Hepatocyte (in vitro differentiated cells): ENCODE results near the gene USP43. TPM values are rescaled to one million over a fixed set of nuclear protein-coding genes. Genes with fewer than 3 reads are reported as not detected.

Experiments
- DNase-seq: peaks from one replicate; pipeline ENCODE4 v3.0.0-alpha.2; 2016; ENCODE audit warnings: low spot score
- H2AFZ ChIP-seq: fragments of 200-600 bp; sonication (generic); 2 replicates; pipeline ENCODE4 v1.6.0; 2016; ENCODE audit warnings: antibody characterized with exemption, mild to moderate bottlenecking
- H3K27ac ChIP-seq: fragments of 200-600 bp; sonication (generic); 2 replicates; pipeline ENCODE4 v1.5.1; 2016; ENCODE audit warnings: mild to moderate bottlenecking
- H3K27me3 ChIP-seq: fragments of 200-600 bp; sonication (generic); 2 replicates; pipeline ENCODE4 v1.6.1; 2016
- H3K36me3 ChIP-seq: fragments of 200-600 bp; sonication (generic); replicated peaks from 2 replicates; pipeline ENCODE4 v1.5.1; 2016; ENCODE audit warnings: low read depth; ENCODE audit not compliant: insufficient read depth
- H3K4me1 ChIP-seq: fragments of 200-600 bp; sonication (generic); 2 replicates; pipeline ENCODE4 v1.5.1; 2016; ENCODE audit warnings: mild to moderate bottlenecking, moderate library complexity; ENCODE audit not compliant: insufficient read depth
- H3K4me2 ChIP-seq: fragments of 200-600 bp; sonication (generic); 2 replicates; pipeline ENCODE4 v1.6.0; 2016
- H3K4me3 ChIP-seq: fragments of 200-600 bp; sonication (generic); 2 replicates; pipeline ENCODE4 v1.5.1; 2016; ENCODE audit warnings: mild to moderate bottlenecking
- H3K79me2 ChIP-seq: fragments of 200-600 bp; sonication (generic); 2 replicates; pipeline ENCODE4 v1.6.0; 2017; ENCODE audit warnings: mild to moderate bottlenecking
- H3K9me2 ChIP-seq: fragments of 200-600 bp; sonication (generic); replicated peaks from 2 replicates; pipeline ENCODE4 v1.6.0; 2017; ENCODE audit warnings: mild to moderate bottlenecking; ENCODE audit not compliant: insufficient read depth
- H3K9me3 ChIP-seq: fragments of 200-600 bp; sonication (generic); 2 replicates; pipeline ENCODE4 v1.5.1; 2016; ENCODE audit warnings: low read depth, mild to moderate bottlenecking
- H4K20me1 ChIP-seq: fragments of 200-600 bp; sonication (generic); 2 replicates; pipeline ENCODE4 v1.6.0; 2016; ENCODE audit warnings: mild to moderate bottlenecking; ENCODE audit not compliant: insufficient read depth, poor library complexity, severe bottlenecking
- EZH2 ChIP-seq: fragments of 200-600 bp; sonication (generic); IDR thresholded peaks from 2 replicates; pipeline ENCODE4 v1.6.1; 2016; ENCODE audit warnings: antibody characterized with exemption, mild to moderate bottlenecking, borderline replicate concordance
- EZH2phosphoT487 ChIP-seq: fragments of 200-600 bp; sonication (generic); IDR thresholded peaks from one replicate; pipeline ENCODE4 v1.6.1; 2018; ENCODE audit warnings: antibody characterized with exemption, mild to moderate bottlenecking, low read depth, moderate library complexity; ENCODE audit not compliant: unreplicated experiment, severe bottlenecking
- WGBS: methylation state at CpG from one replicate; pipeline ENCODE4 v1.1.6; 2016; ENCODE audit warnings: low lambda C conversion rate; ENCODE audit errors: missing lambda C conversion rate; 5-methylcytosine and 5-hydroxymethylcytosine counted together
- polyA plus RNA-seq: library from polyadenylated mRNA; unstranded; fragments of >200 nt; fragmentation: Nextera tagmentation; extraction: Ambion mirVana; gene quantifications from 2 replicates; pipeline ENCODE4 v1.2.1, GENCODE V29; 2016
- total RNA-seq: library from RNA; depleted of rRNA; stranded (reverse); fragments of >200 nt; gene quantifications from 2 replicates; pipeline ENCODE4 v1.2.3, GENCODE V29; 2014
- TF ChIP-seq, protein P1 (sequence below): fragments of 200-600 bp; sonication (generic); IDR thresholded peaks from 2 replicates; pipeline ENCODE4 v1.5.1; 2016; ENCODE audit warnings: antibody characterized with exemption, mild to moderate bottlenecking; ENCODE audit not compliant: poor library complexity

USP43 gene
- total and polyA plus RNA-seq, 2 experiments from 2014 or later = 3.6 to 5.2 TPM

DNA sequence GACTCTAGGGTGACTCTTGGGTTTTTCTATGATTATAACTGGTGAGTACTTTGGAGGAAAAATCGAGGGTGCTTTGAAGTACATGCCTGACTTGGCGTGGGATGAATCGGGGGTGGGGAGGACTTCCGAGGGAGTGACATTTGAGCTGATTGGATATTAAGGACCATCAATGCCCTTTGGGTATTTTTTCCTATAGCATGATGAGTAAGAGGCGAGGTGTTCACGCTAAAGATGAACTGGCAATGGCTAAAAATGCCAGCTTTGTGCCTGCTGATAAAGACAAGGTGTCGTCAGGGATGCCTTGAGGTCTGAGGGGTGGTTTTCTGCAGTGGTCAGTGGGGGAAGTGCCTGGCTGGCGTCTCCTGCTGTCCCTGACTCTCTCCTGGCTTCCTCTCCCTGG, 25.3 kb downstream of the USP43 start:
- peaks cover 3% of the 10 kb centered on the region for H3K4me1 ChIP-seq
- H3K9me3 ChIP-seq = no peaks in the 10 kb centered on the region
- H3K4me3 ChIP-seq = no peak overlapping the region
- H3K9me2 ChIP-seq = no peaks in the 10 kb centered on the region
- no peaks in the 10 kb centered on the region for H4K20me1 ChIP-seq
- no peak for DNase-seq
- TF ChIP-seq, protein P1, sequence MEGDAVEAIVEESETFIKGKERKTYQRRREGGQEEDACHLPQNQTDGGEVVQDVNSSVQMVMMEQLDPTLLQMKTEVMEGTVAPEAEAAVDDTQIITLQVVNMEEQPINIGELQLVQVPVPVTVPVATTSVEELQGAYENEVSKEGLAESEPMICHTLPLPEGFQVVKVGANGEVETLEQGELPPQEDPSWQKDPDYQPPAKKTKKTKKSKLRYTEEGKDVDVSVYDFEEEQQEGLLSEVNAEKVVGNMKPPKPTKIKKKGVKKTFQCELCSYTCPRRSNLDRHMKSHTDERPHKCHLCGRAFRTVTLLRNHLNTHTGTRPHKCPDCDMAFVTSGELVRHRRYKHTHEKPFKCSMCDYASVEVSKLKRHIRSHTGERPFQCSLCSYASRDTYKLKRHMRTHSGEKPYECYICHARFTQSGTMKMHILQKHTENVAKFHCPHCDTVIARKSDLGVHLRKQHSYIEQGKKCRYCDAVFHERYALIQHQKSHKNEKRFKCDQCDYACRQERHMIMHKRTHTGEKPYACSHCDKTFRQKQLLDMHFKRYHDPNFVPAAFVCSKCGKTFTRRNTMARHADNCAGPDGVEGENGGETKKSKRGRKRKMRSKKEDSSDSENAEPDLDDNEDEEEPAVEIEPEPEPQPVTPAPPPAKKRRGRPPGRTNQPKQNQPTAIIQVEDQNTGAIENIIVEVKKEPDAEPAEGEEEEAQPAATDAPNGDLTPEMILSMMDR = no peak
- TF ChIP-seq EZH2phosphoT487 (no peak), EZH2 (no peak)
- no peaks in the 10 kb centered on the region for H3K36me3 ChIP-seq
- H3K27ac ChIP-seq = no peak overlapping the region
- no peaks in the 10 kb centered on the region for H3K27me3 ChIP-seq
- H3K4me2 ChIP-seq = no peak overlapping the region
- no peaks in the 10 kb centered on the region for H3K79me2 ChIP-seq
- 75% methylated on average over 8 of the region's 8 CpGs for whole genome bisulfite sequencing
- H2AFZ ChIP-seq = no peak overlapping the region

DNA sequence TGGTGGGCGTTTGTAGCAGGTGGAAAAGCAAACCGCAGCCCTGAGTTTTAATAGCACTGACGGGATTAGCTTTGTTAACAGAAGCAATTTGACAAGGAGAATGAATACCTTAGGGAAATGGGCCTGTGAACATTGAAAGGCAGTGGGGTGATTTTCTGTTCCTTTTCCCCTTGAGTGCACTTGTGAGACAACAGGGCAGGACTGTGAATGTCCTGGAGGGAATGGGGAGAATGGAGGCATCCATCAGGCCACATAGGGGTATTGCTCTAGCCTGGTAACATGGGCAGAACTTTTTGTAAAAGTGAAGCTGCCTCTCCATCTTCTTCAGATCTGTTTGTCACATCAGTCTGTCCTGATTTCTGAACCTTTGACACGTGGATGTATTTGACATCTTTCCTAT, 26.2 kb downstream of the USP43 start:
- WGBS = 58% methylated on average over 4 of the region's 4 CpGs
- Histone ChIP-seq H3K27me3 (no peaks in the 10 kb centered on the region), H3K9me3 (no peaks in the 10 kb centered on the region), H4K20me1 (no peaks in the 10 kb centered on the region), H3K79me2 (no peaks in the 10 kb centered on the region), H3K9me2 (no peaks in the 10 kb centered on the region), H3K36me3 (no peaks in the 10 kb centered on the region), H2AFZ (no peak overlapping the region), H3K4me3 (no peak overlapping the region), H3K4me2 (no peak overlapping the region), H3K27ac (no peak overlapping the region), H3K4me1 (peaks cover 3% of the 10 kb centered on the region)
- no peak for DNase-seq
- TF ChIP-seq EZH2phosphoT487 = no peak
- TF ChIP-seq EZH2 = no peak
- TF ChIP-seq, protein P1 = no peak

DNA sequence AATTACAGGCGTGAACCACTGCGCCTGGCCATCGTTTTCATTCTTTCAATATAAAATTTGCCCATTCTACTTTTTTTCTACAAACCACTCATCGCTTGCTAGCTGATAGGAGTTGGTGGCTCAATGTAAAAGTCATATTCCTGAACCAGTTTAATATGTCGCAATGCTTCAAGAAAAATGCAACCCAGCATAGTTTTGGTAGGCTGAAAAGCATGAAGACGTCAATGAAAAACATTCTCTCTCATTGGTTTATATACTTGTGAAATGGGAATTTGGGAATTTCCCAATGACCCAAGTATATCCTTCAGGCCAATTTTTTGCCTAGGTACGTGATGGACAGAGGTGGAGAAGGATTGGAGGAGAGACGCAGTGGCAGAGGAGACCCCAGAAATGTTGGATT, 26.9 kb downstream of the USP43 start:
- no peak for TF ChIP-seq EZH2
- TF ChIP-seq EZH2phosphoT487 = no peak
- TF ChIP-seq, protein P1 = no peak
- 89% methylated on average over 8 of the region's 8 CpGs for WGBS

DNA sequence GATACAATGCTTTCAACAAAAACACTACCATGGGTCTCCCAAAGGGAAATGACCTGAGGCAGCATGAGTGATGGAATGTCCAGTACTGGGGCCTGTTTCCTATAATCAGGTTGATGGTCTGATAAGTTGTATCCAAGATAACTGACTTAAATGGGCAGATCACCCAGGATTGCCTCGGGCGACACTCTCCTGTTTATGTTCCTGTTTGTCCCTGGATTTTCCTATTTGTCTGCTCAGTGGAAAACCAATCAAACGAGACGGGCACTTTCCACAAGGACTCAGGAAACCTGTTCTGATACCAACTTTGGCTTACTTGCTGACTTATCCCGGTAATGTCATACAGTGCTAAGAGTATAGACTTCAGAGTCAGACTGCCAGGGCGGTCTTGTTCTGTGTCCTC, 27.4 kb downstream of the USP43 start:
- DNase-seq = no peak
- 50% methylated on average over 6 of the region's 6 CpGs for WGBS
- H3K27me3 ChIP-seq = no peaks in the 10 kb centered on the region
- no peak overlapping the region for H3K27ac ChIP-seq
- H4K20me1 ChIP-seq = no peaks in the 10 kb centered on the region
- peaks cover 3% of the 10 kb centered on the region for H3K4me1 ChIP-seq
- H3K4me2 ChIP-seq = no peak overlapping the region
- H3K9me3 ChIP-seq = no peaks in the 10 kb centered on the region
- no peaks in the 10 kb centered on the region for H3K79me2 ChIP-seq
- no peaks in the 10 kb centered on the region for H3K36me3 ChIP-seq
- TF ChIP-seq EZH2phosphoT487 (no peak), EZH2 (no peak)
- TF ChIP-seq, protein P1 = no peak
- no peak overlapping the region for H3K4me3 ChIP-seq
- no peaks in the 10 kb centered on the region for H3K9me2 ChIP-seq
- no peak overlapping the region for H2AFZ ChIP-seq

More for the DNA sequence above, 26.9 kb downstream of the USP43 start:
- no peaks in the 10 kb centered on the region for H3K79me2 ChIP-seq
- H3K27ac ChIP-seq = no peak overlapping the region
- H3K36me3 ChIP-seq = no peaks in the 10 kb centered on the region
- H2AFZ ChIP-seq = no peak overlapping the region
- no peaks in the 10 kb centered on the region for H3K9me2 ChIP-seq
- no peak overlapping the region for H3K4me2 ChIP-seq
- no peak for DNase-seq
- peaks cover 3% of the 10 kb centered on the region for H3K4me1 ChIP-seq
- H4K20me1 ChIP-seq = no peaks in the 10 kb centered on the region
- no peaks in the 10 kb centered on the region for H3K9me3 ChIP-seq
- no peaks in the 10 kb centered on the region for H3K27me3 ChIP-seq
- H3K4me3 ChIP-seq = no peak overlapping the region
